HG03442 (cell line): Measurements from ENCODE around the gene ALDH1L1.

Experiments
- ATAC-seq: cut with Tn5 transposase; IDR thresholded peaks from one replicate; pipeline ENCODE4 v1.9.1; 2021; ENCODE audit warnings: mild to moderate bottlenecking, moderate library complexity; ENCODE audit not compliant: unreplicated experiment

The ALDH1L1 gene

GRCh38 chr3:126155819-126156218 is 24.6 kb downstream of the ALDH1L1 start:
- no peak for ATAC-seq

GRCh38 chr3:126155280-126155640 is 25.1 kb downstream of the ALDH1L1 start:
- no peak for ATAC-seq

DNA sequence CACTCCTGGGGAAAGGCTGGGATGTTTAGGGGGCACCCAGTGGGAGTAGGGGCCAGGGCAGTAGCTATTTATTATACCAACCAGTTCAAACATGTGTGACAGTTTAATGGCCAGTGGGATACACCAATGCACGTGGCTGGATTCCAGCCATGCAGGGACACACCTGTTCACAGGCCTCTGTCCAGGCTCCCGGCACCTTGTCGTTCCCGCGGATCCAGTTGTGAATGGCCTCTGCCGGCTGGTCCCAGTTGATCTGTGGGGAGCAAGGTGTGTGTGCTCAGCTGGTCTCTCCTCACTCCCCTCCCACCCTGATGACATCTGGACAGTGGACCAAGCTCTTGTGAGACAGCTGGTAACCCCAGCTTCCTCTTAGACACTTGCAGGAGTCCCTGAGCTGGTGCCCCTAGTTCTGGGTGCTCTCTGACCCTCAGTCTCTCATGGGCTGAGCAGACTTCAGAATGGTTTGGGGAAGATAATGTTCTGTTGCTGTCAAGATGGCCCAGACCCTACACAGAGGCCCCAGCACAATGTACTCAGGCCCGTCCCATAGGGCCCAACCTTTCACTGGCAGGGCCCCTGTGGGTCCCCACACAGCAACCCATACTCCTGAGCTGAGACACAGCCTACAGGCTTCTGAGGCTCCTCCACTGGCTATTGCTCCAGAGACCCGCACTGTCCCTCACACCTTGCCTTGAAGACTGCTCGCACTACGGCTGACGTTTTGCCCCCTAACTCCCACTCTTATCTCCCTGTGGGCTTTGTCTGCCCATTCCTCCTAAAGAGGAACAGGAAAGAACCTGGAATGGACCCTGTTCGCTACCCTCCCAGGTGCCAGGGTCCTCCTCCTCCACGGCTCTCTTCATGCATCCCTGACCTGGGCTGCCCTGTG is 25.8 kb downstream of the ALDH1L1 start:
- no peak for ATAC-seq

GRCh38 chr3:126153695-126154360 is 26.6 kb downstream of the ALDH1L1 start:
- no peak for ATAC-seq

GRCh38 chr3:126152901-126153694 is 27.3 kb downstream of the ALDH1L1 start:
- ATAC-seq = no peak

DNA sequence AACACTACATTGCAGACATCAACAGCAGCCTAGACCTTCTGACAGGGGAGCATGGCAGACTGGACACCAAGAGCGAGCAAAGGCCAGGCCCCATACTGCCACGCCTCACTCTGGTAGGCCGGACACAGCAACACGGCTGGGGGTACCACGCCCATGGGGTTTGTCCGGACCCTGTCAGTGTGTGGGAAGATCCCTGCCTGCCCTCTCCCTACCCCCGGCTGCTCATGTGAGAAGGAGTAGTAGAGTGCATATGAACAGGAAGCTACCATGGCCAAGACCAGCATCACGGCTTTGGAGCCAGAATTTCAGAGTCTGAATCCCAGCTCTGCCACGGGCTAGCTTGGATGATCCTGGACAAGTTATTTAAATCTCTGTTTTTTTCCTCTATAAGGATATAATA is 27.9 kb downstream of the ALDH1L1 start:
- no peak for ATAC-seq

DNA sequence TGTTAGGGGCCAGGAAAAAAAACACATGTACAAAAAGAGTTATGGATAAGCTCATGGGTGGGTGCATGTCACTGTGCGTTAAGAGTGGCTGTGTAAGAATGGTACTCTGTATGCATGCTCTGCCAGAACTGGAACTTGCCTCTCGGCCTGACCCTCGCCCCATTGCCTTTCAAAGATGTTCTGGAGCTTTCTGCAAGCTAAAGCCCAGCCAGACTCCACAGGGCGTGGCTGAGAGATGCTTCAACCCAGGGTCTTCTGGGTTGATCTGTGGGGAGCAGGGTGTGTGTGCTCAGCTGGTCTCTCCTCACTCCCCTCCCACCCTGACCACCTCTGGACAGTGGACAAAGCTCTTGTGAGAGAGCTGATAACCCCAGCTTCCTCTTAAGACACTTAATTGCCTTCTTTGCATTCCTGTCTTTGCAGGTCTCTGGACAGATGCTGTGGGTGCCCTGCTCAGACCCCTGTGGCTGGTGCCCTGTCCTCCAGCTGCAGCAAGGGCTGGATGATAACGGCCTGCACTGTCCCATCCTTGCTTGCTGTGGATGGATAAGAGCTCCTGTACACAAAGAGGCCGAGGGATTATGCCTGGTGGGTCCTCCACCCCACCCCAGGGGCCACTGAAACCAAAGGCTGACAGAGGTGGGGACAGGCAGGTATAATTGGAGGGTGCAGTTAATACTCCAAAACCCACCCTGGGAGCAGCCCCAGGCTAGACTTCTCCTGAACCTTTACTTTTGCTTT is 28.7 kb downstream of the ALDH1L1 start:
- no peak for ATAC-seq

GRCh38 chr3:126149960-126150515 is 30.3 kb downstream of the ALDH1L1 start:
- no peak for ATAC-seq

DNA sequence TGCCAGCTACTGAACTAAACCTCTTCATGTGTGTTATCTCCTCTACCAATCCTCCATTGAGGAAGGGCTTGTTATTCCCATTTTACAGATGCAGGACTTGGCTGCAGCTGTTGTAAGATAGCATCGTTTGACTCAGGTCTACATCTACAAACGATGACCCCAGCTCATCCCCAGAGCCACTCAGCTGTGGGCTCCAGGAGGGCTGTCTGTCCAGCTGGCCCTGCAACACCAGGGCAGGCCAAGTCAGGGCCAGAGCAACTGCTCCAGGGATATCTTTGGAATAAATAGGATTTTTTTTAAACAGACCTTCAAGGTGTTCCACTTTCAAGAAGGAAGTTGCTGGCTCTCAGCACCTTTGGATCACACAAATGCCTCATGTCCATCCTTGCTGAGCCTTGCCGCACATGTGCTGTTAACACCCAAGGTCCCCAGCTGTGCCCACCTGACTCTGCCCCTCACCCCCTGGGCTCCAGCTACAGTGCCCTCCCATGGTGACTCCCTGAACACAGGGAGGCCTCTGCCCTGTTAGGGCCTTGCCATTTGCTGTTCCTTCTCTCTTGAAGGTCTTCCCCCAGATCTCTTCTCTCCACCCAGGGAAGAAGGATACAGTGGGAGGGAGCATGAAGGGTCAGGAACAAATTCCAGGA is 31.0 kb downstream of the ALDH1L1 start:
- no peak for ATAC-seq

GRCh38 chr3:126147932-126148683 is 32.3 kb downstream of the ALDH1L1 start:
- ATAC-seq = no peak

GRCh38 chr3:126147147-126147931 is 33.0 kb downstream of the ALDH1L1 start:
- no peak for ATAC-seq

- ATAC-seq = no peak
Measured at GRCh38 chr3:126146525-126147146, 33.8 kb downstream of the ALDH1L1 start.

- ATAC-seq = no peak
Measured at GRCh38 chr3:126146034-126146433, 34.4 kb downstream of the ALDH1L1 start.

DNA sequence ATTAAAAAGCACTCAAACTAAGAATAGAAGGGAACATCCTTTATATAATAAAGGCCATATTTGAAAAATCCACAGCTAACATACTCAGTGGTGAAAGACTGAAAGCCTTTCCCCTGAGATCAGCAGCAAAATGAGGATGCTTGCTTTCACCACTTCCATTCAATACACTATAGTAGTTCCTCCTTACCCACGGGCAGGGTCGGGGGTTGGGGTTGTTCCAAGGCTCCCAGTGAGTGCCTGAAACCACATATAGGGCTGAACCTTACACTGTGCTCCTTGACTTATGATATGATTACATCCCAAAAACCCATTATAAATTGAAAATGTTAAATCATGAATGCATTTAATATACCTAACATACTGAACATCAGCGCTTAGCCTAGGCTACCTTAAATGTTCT is 37.7 kb downstream of the ALDH1L1 start:
- ATAC-seq = no peak

DNA sequence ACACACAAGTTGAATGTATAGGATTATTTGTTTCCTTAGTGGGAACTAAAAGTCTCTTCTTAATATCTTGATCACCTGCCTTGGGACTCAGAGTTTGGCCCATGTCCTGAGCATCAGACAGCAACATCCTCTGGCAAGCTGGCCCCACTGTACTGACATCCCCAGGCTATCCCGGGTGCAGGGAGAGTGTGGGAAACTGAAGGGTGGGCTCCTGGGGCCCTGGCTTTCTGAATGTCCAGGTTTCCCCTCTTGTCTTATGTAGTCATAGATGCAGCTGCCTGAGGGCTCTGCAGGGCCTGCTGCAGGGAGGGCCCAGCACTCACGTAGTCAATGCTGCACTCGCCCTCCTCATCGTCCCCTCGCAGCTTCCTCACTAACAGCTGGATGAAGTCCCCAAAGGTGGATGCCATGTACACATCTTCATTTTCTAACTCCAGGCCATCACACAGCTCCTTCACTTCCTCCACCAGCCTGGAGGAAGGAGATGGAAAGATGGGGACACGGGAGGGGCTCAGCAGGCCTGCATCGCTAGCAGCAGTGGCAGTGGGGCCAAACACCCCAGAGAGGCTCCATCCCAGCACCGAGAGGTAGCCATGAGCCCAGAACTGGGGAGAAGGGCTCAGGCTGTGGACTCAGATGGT is 42.8 kb downstream of the ALDH1L1 start:
- ATAC-seq = no peak

DNA sequence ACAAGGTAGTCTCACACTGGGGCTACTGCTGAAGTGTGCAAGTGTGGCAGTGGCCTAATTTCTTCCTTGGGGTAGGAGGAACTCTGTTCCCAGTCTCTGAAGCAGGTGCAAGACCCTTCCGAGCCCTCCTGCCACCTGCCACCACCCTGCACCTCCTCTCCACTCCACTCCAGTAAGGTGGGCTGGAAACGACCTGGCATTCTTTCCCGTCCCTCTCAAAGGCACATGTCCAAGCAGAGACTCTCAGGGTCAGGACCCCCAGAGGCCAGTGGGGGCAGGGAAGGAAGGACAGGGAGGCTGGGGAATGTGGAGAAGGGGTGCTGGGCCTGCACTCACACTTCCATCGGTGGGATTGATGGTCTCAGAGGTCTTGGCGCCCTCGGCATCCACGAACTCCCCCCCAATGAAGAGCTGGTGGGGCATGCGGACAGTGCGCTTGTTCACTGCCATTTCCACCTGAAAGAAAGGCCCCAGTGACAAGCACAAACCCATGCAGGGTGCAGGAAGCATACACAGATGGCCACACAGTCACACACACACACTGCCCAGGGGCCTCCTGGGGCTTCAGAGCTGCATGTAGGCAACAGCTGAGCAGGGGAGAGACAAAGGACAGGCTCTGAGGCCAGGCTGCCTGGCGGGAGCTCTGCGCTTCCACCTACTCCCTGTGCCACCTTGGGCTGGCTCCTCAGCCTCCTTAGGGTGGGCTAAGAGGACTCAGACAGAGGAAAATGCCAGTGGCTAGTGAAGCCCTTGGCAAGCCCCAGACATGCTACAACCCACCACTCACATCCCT is 43.8 kb downstream of the ALDH1L1 start:
- ATAC-seq = no peak
